ENCODE results near the gene ARL11.

Gene ARL11

DNA sequence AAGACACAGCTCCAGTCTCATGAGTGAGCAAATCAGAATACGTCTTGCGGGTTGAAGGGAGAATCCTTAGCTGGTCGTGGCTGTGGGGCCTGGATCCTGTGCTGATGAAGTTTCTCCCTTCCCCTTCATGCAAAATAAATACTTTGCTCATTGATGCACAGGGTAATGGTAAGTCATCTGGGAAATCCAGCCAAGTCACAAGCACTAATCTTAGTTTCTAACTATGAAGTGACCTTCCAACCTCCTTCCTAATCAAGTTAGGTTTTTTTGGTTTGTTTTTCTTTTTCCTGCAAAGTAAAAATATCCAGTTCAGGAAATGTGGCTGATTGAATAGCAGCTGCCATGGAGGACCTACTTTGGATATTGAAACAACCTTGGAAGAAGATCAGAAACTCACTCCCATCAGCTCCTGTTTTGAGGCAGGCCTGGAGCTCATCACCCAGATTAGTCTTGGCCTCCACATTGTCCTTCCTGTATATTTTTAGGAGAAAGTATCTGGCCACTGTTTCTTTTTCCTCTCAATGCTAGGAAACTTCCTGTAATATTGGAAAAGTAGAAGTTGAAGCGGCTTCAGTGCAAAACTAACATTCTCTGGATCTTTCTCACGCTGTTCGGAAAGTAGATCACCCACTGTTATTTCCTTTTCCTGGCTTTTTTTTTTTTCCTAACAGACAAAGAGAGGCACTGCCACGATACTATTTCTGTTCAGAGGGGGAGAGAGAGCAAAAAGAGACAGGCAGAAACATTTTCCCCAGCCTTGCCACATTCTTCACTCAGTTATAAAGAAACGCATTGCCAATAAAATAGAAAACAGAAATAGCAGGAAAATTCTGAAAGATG, 12.3 kb upstream of the ARL11 start:
- no peak for DNase-seq (ENCODE audit: low spot score)

- no peak for DNase-seq (ENCODE audit: low spot score)
Observed at GRCh38 chr13:49616676-49617065, 11.6 kb upstream of the ARL11 start.

GRCh38 chr13:49620170-49620621, 8.1 kb upstream of the ARL11 start:
- no peak for DNase-seq (ENCODE audit: low spot score)

DNA sequence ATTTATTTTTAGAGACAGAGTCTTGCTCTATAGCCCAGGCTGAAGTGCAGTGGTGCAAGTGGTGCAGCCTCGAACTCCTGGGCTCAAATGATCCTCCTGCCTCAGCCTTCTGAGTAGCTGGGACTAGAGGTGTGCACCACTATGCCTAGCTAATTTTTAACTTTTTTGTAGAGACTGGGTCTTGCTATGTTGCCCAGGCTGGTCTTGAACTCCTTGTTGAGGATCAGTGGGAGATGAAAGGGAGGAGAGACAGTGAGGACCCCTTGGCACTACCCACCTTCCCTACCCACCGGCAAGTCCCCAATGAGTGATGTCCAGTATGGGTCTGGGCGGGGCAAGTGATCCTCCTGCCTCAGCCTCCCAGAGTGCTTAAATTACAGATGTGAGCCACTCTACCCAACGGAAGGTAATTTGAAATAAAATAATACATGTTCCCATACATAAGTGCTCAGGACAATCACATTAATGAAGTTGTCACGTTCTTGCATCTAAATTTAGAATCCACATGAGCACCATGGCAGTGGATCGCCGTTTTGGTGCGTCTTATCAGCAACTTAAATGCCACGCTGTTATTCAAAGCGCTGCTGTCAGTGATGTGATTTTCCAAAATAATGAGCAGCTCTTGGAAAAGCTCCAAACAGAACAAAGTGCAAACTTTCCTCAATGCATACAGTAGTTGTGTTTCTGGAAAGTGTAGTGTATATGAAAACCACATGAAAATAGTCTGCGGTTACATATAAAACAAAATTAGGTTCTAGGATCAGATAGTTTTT, 5.9 kb upstream of the ARL11 start:
- DNase-seq (ENCODE audit: low spot score) = no peak

GRCh38 chr13:49624229-49624628, 4.1 kb upstream of the ARL11 start:
- DNase-seq (ENCODE audit: low spot score) = no peak

DNA sequence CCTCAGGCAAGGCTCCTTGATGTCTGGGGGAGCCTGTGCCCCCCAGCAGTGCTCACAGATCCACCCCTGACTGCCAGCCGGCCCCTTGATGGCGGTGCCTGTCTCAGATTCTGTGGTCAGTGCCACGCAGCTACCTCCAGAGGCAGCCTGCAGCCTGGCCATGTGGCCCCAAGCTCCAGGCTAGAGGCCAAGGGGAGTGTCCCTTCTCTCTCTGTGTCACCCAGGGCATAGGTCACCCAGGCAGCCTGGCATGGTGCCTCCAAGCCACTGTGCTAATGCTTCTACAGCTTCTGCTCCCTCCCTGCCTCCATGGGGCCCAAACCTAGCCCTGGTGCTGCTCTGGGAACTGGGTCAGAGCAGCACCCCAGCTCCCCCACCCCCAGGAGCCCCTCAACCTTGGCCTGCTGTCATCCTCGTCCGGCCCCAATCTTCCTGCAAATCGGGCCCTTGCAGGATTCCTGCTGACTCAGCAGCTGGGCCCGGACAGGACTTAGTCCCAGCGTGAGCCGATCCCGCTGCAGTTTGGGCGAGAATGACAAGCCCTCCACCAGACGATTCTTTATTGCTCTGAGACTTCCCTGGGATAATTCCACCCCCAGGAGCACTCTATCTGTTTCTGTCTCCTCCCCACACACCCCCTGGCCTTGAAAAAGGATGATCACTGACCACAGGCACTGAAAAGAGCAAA, 2.8 kb upstream of the ARL11 start:
- peak; percentile 37 for DNase-seq (ENCODE audit: low spot score)

GRCh38 chr13:49629196-49629938, 1.1 kb downstream of the ARL11 start:
- no peak for DNase-seq (ENCODE audit: low spot score)

DNA sequence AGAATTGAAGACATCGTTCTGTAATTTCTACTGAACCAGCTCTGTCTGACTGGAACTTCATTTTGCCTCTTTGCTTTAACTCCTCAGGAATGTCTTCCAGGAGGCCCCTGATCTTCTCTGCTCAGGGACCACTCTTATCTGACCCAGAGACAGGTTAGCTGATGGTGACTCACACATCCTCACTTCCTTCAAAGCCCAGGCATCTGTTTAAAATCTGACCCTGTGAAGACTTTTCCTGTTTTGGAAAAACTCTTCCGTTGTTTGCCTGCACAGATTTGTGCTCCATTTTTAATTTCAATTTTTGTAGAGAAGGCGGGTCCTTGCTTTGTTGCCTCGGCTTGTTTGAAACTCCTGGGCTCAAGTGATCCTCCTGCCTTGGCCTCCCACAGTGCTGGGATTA, 1.6 kb downstream of the ARL11 start:
- DNase-seq (ENCODE audit: low spot score) = peak; percentile 42

- no peak for DNase-seq (ENCODE audit: low spot score)
Observed at GRCh38 chr13:49630580-49630979, 2.3 kb downstream of the ARL11 start.

GRCh38 chr13:49632156-49632555, 3.8 kb downstream of the ARL11 start:
- DNase-seq (ENCODE audit: low spot score) = no peak

DNA sequence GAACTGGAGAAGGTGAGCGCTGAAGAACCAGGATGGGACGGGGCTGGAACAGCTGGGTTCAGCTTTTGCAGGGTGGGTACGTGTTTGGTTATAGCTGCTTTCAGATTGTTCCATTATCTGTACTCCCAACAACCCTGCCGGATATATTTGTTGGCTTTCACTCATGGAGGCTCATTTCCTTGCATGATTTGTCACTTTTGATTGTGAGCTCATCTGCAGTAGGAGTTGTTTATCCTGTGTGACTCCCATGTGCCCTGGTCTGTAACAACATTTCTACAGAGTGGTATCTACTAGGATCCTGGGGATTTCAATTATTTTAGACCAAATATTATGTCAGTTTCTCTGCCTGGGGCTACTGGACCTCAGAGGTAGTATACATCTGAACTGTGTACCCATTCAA, 5.4 kb downstream of the ARL11 start:
- DNase-seq (ENCODE audit: low spot score) = no peak

DNA sequence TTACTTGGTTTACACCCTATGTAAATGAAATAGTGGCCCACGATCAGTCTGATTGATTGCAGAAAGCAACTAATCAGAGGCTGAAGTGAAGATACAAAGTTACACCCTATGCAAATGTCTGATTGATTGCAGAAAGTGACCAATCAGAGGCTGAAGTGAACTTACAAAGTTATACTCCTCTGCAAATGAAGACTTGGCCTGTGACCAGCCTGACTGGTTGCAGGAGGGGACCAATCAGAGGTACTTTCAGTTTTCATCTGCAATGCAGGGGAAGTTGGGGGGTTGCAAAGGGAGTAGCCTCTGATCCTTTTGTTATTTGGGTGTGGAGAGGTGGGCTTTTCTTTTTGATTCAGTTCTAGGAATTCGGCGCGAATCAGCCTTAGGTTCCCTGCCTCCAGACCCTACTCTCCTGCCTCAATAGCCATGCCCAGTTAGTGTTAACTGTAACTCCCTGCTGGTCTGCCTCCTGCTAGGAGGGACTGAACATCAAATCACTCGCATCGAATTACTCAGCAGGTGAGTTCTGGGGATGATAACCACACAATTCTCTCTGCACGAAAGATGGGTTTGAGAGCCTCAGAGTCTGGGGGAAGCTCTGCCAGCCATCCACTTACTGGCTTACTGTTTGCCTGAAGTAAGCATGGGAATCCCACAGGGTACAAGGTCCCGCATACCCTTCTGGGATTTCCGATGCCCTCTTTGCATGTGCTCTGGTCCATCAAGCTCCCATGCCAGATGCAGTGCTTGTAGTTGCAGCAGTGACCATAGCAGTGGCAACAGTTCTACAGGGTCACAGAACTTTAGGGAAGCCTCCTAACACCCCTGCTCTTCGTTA, 7.5 kb downstream of the ARL11 start:
- peak; percentile 13 for DNase-seq (ENCODE audit: low spot score)

DNA sequence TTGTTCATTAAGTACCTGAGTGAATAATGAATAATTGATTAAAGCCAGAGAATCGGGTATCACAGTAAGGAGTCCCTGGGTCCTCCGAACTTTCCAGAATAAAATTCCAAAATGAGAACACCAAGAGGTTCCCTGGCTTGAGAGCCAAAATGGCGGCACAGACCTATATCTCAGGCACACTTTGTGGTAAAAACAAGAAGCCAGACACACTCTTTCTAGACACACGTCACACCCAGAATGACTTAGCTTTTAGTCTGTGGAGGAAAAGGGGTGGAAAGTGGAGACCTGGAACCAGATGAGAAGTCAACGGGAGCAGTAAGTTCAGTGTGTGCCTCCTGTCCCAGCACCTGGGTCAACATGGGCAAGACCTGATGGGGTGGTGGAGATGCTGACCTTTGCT, 8.4 kb downstream of the ARL11 start:
- DNase-seq (ENCODE audit: low spot score) = no peak

- DNase-seq (ENCODE audit: low spot score) = no peak
Observed at GRCh38 chr13:49638030-49638743, 9.9 kb downstream of the ARL11 start.

- no peak for DNase-seq (ENCODE audit: low spot score)
Observed at GRCh38 chr13:49638744-49639072, 10.4 kb downstream of the ARL11 start.

DNA sequence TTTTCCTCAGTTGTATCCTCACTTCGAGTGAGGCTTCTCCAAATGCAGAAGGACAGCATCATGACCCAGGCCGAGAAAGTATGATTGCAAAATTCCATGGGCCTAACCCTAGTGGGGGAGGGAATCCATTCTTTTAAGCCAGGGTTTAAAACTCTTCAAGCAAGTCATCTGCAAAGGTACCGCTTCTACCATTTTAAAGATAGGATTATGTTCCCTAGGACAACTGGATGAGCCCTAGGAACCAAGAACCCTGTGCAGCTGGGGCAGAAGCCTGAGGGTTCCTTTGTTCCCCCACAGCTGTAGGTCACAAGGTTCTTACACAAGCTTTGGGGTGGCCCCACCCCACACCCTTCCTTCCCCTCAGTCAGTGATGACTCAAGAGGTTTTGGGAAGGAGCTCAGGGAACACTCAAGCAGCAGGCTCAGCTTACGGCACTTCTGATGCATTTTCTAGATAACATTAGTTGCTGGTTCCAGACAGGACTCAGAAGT, 13.5 kb downstream of the ARL11 start:
- DNase-seq (ENCODE audit: low spot score) = no peak

DNA sequence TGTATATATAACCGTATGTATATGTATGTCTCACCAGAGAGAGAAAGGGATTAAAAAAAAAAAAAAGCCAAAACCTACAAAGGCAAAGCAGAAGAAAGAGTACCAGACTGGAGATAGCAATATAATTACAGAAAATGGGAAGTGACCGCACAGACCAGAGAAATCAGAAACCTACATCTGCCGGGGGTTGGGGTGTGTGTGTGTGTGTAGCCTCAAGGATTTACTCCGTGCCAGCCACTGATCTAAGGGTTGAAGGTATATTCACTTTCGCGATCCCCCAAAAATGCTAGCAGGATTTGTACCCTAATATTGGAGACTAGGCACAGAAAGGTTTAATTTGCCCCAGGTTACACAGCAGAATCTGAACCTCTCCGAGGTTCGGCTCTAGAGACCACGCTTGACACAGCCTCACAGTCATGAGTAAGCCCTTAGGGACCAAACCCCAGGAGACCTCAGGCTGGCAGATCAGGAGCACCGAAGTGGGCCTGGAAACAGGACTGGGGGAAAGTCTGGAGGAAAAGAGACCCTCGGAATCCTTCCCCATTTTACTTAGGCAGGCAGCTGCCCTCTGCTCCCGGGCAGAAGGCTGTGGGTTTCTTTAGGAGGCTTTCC, 14.8 kb downstream of the ARL11 start:
- no peak for DNase-seq (ENCODE audit: low spot score)

- DNase-seq (ENCODE audit: low spot score) = no peak
Observed at GRCh38 chr13:49645451-49645850, 17.1 kb downstream of the ARL11 start.

- no peak for DNase-seq (ENCODE audit: low spot score)
Observed at GRCh38 chr13:49646688-49647087, 18.4 kb downstream of the ARL11 start.

Data from kidney tubule cell (primary cell).